GM10266 (cell line): ENCODE results near the gene GLRX3.
A peak's percentile ranks its signal among the peaks of the same experiment; 100 is the strongest.

Source experiments
- DNase-seq: peaks from one replicate; pipeline ENCODE4 v3.0.0; 2012; ENCODE audit errors: extremely low spot score
- TF ChIP-seq, protein P1 (sequence below): IDR thresholded peaks from 2 replicates; pipeline ENCODE4 v1.5.1; 2012; ENCODE audit warnings: mild to moderate bottlenecking, low read depth; ENCODE audit not compliant: control insufficient read depth, insufficient read depth; ENCODE audit errors: missing control alignments

GLRX3 gene

GRCh38 chr10:130140425-130140824, 4.2 kb downstream of the GLRX3 start:
- DNase-seq = no peak

GRCh38 chr10:130141038-130141437, 4.8 kb downstream of the GLRX3 start:
- no peak for DNase-seq

More at GRCh38 chr10:130140425-130140824, 4.2 kb downstream of the GLRX3 start:
- TF ChIP-seq, protein P1, sequence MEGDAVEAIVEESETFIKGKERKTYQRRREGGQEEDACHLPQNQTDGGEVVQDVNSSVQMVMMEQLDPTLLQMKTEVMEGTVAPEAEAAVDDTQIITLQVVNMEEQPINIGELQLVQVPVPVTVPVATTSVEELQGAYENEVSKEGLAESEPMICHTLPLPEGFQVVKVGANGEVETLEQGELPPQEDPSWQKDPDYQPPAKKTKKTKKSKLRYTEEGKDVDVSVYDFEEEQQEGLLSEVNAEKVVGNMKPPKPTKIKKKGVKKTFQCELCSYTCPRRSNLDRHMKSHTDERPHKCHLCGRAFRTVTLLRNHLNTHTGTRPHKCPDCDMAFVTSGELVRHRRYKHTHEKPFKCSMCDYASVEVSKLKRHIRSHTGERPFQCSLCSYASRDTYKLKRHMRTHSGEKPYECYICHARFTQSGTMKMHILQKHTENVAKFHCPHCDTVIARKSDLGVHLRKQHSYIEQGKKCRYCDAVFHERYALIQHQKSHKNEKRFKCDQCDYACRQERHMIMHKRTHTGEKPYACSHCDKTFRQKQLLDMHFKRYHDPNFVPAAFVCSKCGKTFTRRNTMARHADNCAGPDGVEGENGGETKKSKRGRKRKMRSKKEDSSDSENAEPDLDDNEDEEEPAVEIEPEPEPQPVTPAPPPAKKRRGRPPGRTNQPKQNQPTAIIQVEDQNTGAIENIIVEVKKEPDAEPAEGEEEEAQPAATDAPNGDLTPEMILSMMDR = no peak

GRCh38 chr10:130141460-130141859, 5.3 kb downstream of the GLRX3 start:
- TF ChIP-seq, protein P1 = no peak
- DNase-seq = no peak

More at GRCh38 chr10:130141038-130141437, 4.8 kb downstream of the GLRX3 start:
- TF ChIP-seq, protein P1 = no peak

- peak; percentile 65 for DNase-seq
- TF ChIP-seq, protein P1 = no peak
Observed at GRCh38 chr10:130141878-130142277, 5.7 kb downstream of the GLRX3 start.

GRCh38 chr10:130146042-130146441, 9.9 kb downstream of the GLRX3 start:
- TF ChIP-seq, protein P1 = no peak

GRCh38 chr10:130159192-130159794, 23.1 kb downstream of the GLRX3 start:
- no peak for DNase-seq

More at GRCh38 chr10:130146042-130146441, 9.9 kb downstream of the GLRX3 start:
- DNase-seq = no peak

GRCh38 chr10:130160775-130161174, 24.6 kb downstream of the GLRX3 start:
- no peak for DNase-seq
- TF ChIP-seq, protein P1 = peak; percentile 26

More at GRCh38 chr10:130159192-130159794, 23.1 kb downstream of the GLRX3 start:
- TF ChIP-seq, protein P1 = no peak
